ENCODE data around the gene SOSTDC1.

Gene SOSTDC1

GRCh38 chr7:16419859-16420258 lies 45.7 kb downstream of the SOSTDC1 start:
- DNase-seq (ENCODE audit: low spot score): no peak

- no peak for DNase-seq (ENCODE audit: low spot score)
Observed at GRCh38 chr7:16419126-16419525, 46.4 kb downstream of the SOSTDC1 start.

GRCh38 chr7:16417906-16418305 lies 47.6 kb downstream of the SOSTDC1 start:
- DNase-seq (ENCODE audit: low spot score): no peak

GRCh38 chr7:16416289-16417282 lies 49.0 kb downstream of the SOSTDC1 start:
- DNase-seq (ENCODE audit: low spot score): no peak

- DNase-seq (ENCODE audit: low spot score): no peak
Observed at GRCh38 chr7:16412274-16413254, 53.0 kb downstream of the SOSTDC1 start.

All from hepatic stellate cell (primary cell).